Measurements from ENCODE around the gene PPIL1. TPM values are rescaled to one million over a fixed set of nuclear protein-coding genes. Genes with fewer than 3 reads are reported as not detected.

The PPIL1 gene
- total and polyA plus RNA-seq, 2 of the 13 experiments (the other 11 are each of a cell fraction or from before 2014, with no cell fraction given) = 74.2 to 144 TPM

- TF ChIP-seq ETV5 (CRISPR knock-in tag; IDR thresholded peaks at IDR 0.05; ENCODE audit: borderline replicate concordance) (no peak), ZNF282 (IDR thresholded peaks at IDR 0.05; ENCODE audit: partially characterized antibody) (no peak), SRF (IDR thresholded peaks at IDR 0.05; ENCODE audit: low read depth, low read length) (no peak), HMGA1 (CRISPR knock-in tag; conservative IDR thresholded peaks at IDR 0.05) (no peak), ZNF557 (CRISPR knock-in tag; IDR thresholded peaks at IDR 0.05) (no peak), TSC22D2 (CRISPR knock-in tag; IDR thresholded peaks at IDR 0.05; ENCODE audit: borderline replicate concordance) (no peak), IKZF1 (IDR thresholded peaks at IDR 0.05) (no peak), FOXK1 (CRISPR knock-in tag; IDR thresholded peaks at IDR 0.05; ENCODE audit: borderline replicate concordance, low read depth) (no peak), MEIS2 (CRISPR knock-in tag; IDR thresholded peaks at IDR 0.05) (no peak), FOXK2 (IDR thresholded peaks at IDR 0.05) (no peak), ZSCAN31 (CRISPR knock-in tag; IDR thresholded peaks at IDR 0.05; ENCODE audit: low read depth) (no peak), CREM (IDR thresholded peaks at IDR 0.05) (no peak), CREM (CRISPR knock-in tag; IDR thresholded peaks at IDR 0.05) (no peak), ZNF30 (CRISPR knock-in tag; IDR thresholded peaks at IDR 0.05) (no peak), ZNF777 (CRISPR knock-in tag; IDR thresholded peaks at IDR 0.05) (no peak), SRSF9 (IDR thresholded peaks at IDR 0.05; ENCODE audit: borderline replicate concordance, insufficient read depth, low read depth, low read length, poor library complexity, severe bottlenecking) (no peak), ZNF556 (CRISPR knock-in tag; IDR thresholded peaks at IDR 0.05; ENCODE audit: borderline replicate concordance) (no peak), ZBTB42 (CRISPR knock-in tag; IDR thresholded peaks at IDR 0.05) (no peak), IRF1 (CRISPR knock-in tag; IDR thresholded peaks at IDR 0.05; ENCODE audit: low read depth) (no peak), ZNF790 (CRISPR knock-in tag; IDR thresholded peaks at IDR 0.05; ENCODE audit: borderline replicate concordance) (no peak), MYNN (CRISPR knock-in tag; IDR thresholded peaks at IDR 0.05; ENCODE audit: low read depth) (no peak), FOXA3 (CRISPR knock-in tag; IDR thresholded peaks at IDR 0.05) (peak; percentile 45; the same call in 1 of the 2 replicates), CBFB (CRISPR knock-in tag; IDR thresholded peaks at IDR 0.05) (no peak), ZSCAN12 (CRISPR knock-in tag; IDR thresholded peaks at IDR 0.05) (no peak), PHF21A (CRISPR knock-in tag; IDR thresholded peaks at IDR 0.05) (peak; percentile 42; the same call in 1 of the 2 replicates), NFKB2 (CRISPR knock-in tag; IDR thresholded peaks at IDR 0.05; ENCODE audit: borderline replicate concordance) (no peak), CERS6 (CRISPR knock-in tag; IDR thresholded peaks at IDR 0.05) (0 out of 2 replicates have a peak, but pooled peaks have one; percentile 38), ZNF512B (CRISPR knock-in tag; IDR thresholded peaks at IDR 0.05; ENCODE audit: borderline replicate concordance) (0 out of 2 replicates have a peak, but pooled peaks have one; percentile 73)
Observed at GRCh38 chr6:36840432-36841403, 33.9 kb downstream of the PPIL1 start (continued).

Measured in HepG2 (cell line).